H1 (cell line): Measurements from ENCODE around the gene RTN4IP1. TPM values are rescaled to one million over a fixed set of nuclear protein-coding genes. Genes with fewer than 3 reads are reported as not detected.
A peak's percentile ranks its signal among the peaks of the same experiment; 100 is the strongest.

ENCODE experiments used
- TBP ChIP-seq: IDR thresholded peaks from 2 replicates; pipeline ENCODE4 v1.6.1; 2011; ENCODE audit warnings: low read depth, low read length, improper control_type of control experiment
- YY1 ChIP-seq: IDR thresholded peaks from 2 replicates; pipeline ENCODE4 v1.6.1; 2011; ENCODE audit warnings: low read depth, mild to moderate bottlenecking, low read length
- polyA plus RNA-seq, 7 experiments: library from polyadenylated mRNA; depleted of rRNA in 3 of 7; stranded (reverse) in 5 of 7; unstranded in 2 of 7; fragments of >200 nt in 5 of 7; fragments of 200-250 nt in 2 of 7; gene quantifications; 1 replicate in 5 of 7; 2 replicates in 1 of 7; 4 replicates in 1 of 7; pipeline versions ENCODE4 v1.2.1 to v1.2.3, GENCODE V29; 2011 to 2013; ENCODE audit warnings: missing spikeins in 2 of 7, mixed read lengths in 2 of 7
- total RNA-seq: library from RNA; stranded (reverse); fragmentation: NEBNext Ultra II Directional; extraction: Animal tissue kit (Norgen Biotek cat#: 25700); gene quantifications from 2 replicates; pipeline ENCODE4 v1.2.1, GENCODE V29; 2021

The RTN4IP1 gene
- total and polyA plus RNA-seq, 2 of the 8 experiments (the other 6 are each of a cell fraction or from before 2014, with no cell fraction given), result 14.6 to 19.5 TPM

DNA sequence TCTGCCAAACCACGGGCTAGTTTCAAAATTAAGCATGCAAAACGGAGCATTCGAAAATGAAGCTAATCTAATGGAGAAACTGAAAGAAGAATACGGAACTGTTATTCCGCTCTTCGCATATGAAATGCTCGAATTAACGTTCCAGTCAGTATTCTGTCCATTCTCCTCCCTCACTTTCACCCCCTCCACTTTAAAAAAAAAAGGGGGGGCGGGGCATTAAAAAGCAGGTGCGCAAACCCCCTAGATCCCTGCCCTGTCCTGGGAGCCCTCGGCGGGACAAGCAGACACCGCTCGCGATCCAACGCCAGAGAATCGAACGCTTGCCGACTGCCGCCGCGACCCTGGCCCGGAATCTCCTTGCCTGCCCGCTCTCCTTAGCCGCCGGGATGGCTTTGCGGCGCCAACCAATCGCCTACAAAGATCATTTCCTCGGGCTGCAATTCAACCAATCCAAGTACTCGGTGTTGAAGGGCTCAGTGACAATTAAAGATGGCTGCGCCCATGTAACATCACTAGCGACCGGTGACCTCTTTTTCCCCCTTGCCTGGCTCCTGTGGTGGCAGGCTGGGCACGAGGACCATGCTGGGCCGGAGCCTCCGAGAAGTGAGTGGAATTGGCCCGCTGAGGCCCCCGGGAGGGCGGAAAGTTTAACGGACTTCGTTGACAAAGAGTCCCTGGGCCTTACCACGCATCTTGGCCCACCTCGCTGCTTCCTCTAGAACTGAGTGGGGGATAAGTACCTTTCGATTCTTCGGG, at the start of gene RTN4IP1, which contains the start of gene QRSL1 (continued):
- TF ChIP-seq YY1 (peak; percentile 99), TBP (peak; percentile 90)
